ENCODE results near the gene TRIM54. TPM values are rescaled to one million over a fixed set of nuclear protein-coding genes. Genes with fewer than 3 reads are reported as not detected.

TRIM54 gene
- total RNA-seq, 1 experiment from 2014 or later, result 2.1 TPM

- Histone ChIP-seq H3K27me3 (no peaks in the 10 kb centered on the region), H3K9me3 (no peaks in the 10 kb centered on the region), H3K4me3 (no peak overlapping the region; the same call in 1 of the 2 replicates), H3K36me3 (peaks cover 16% of the 10 kb centered on the region)
- no peak for DNase-seq
These were observed 72.3 kb downstream of the TRIM54 start for GRCh38 chr2:27354597-27354927.

GRCh38 chr2:27356056-27356381 lies 73.8 kb downstream of the TRIM54 start:
- Histone ChIP-seq H3K36me3 (peaks cover 13% of the 10 kb centered on the region), H3K27me3 (no peaks in the 10 kb centered on the region), H3K9me3 (no peaks in the 10 kb centered on the region), H3K4me3 (peak overlapping the region; percentile 75)
- peak; percentile 59 for DNase-seq

GRCh38 chr2:27356382-27357181 lies 74.4 kb downstream of the TRIM54 start, which contains the start of gene GTF3C2:
TSS of gene GTF3C2 (minus strand) at chr2:27356764. CDS start at chr2:27343554, 13,210 bp downstream.
- H3K4me3 ChIP-seq, result peak within 1 kb of the TSS; percentile 75
- DNase-seq, result peak; percentile 95
- peaks cover 13% of the 10 kb centered on the region for H3K36me3 ChIP-seq
- H3K9me3 ChIP-seq, result no peaks in the 10 kb centered on the region
- H3K27me3 ChIP-seq, result no peaks in the 10 kb centered on the region

Other genes with a start within 250 kb of the TRIM54 start
- 35.7 and 47.2 TPM in 2 replicates for gene TMEM214, start 249.5 kb upstream of the TRIM54 start, total RNA-seq (2014; rRNA removed; shearing (Covaris generic); ENCODE audit: low replicate concordance)
- 19.0 and 26.0 TPM in 2 replicates for gene AGBL5, start 230.8 kb upstream of the TRIM54 start, total RNA-seq (2014; rRNA removed; shearing (Covaris generic); ENCODE audit: low replicate concordance)
- 260 and 483 TPM in 2 replicates for gene OST4, start 210.8 kb upstream of the TRIM54 start, total RNA-seq (2014; rRNA removed; shearing (Covaris generic); ENCODE audit: low replicate concordance)
- gene EMILIN1, start 203.8 kb upstream of the TRIM54 start, total RNA-seq (2014; rRNA removed; shearing (Covaris generic); ENCODE audit: low replicate concordance), result 91.6 and 144 TPM in 2 replicates
- gene KHK, start 195.7 kb upstream of the TRIM54 start, total RNA-seq (2014; rRNA removed; shearing (Covaris generic); ENCODE audit: low replicate concordance), result 1.8 and 5.0 TPM in 2 replicates
- 21.6 and 29.1 TPM in 2 replicates for gene CGREF1, start 163.3 kb upstream of the TRIM54 start, total RNA-seq (2014; rRNA removed; shearing (Covaris generic); ENCODE audit: low replicate concordance)
- gene ABHD1, start 158.6 kb upstream of the TRIM54 start, total RNA-seq (2014; rRNA removed; shearing (Covaris generic); ENCODE audit: low replicate concordance), result not detected in 2 replicates
- 60.5 and 84.3 TPM in 2 replicates for gene PREB, start 147.8 kb upstream of the TRIM54 start, total RNA-seq (2014; rRNA removed; shearing (Covaris generic); ENCODE audit: low replicate concordance)
- gene PRR30, start 143.0 kb upstream of the TRIM54 start, total RNA-seq (2014; rRNA removed; shearing (Covaris generic); ENCODE audit: low replicate concordance), result not detected in 2 replicates
- not detected in 2 replicates for gene TCF23, start 133.4 kb upstream of the TRIM54 start, total RNA-seq (2014; rRNA removed; shearing (Covaris generic); ENCODE audit: low replicate concordance)
- gene ATRAID, start 70.4 kb upstream of the TRIM54 start, total RNA-seq (2014; rRNA removed; shearing (Covaris generic); ENCODE audit: low replicate concordance), result 186 and 199 TPM in 2 replicates
- gene SLC5A6, start 70.2 kb upstream of the TRIM54 start, total RNA-seq (2014; rRNA removed; shearing (Covaris generic); ENCODE audit: low replicate concordance), result 6.2 and 15.1 TPM in 2 replicates
- 18.7 and 38.9 TPM in 2 replicates for gene CAD, start 65.1 kb upstream of the TRIM54 start, total RNA-seq (2014; rRNA removed; shearing (Covaris generic); ENCODE audit: low replicate concordance)
- not detected in 2 replicates for gene SLC30A3, start 19.4 kb upstream of the TRIM54 start, total RNA-seq (2014; rRNA removed; shearing (Covaris generic); ENCODE audit: low replicate concordance)
- not detected in 2 replicates for gene DNAJC5G, start 7.0 kb upstream of the TRIM54 start, total RNA-seq (2014; rRNA removed; shearing (Covaris generic); ENCODE audit: low replicate concordance)
- 1.3 TPM in 1 of 2 replicates, not detected in the other for gene UCN, start 26.0 kb downstream of the TRIM54 start, total RNA-seq (2014; rRNA removed; shearing (Covaris generic); ENCODE audit: low replicate concordance)
- 66.5 and 72.4 TPM in 2 replicates for gene MPV17, start 40.7 kb downstream of the TRIM54 start, total RNA-seq (2014; rRNA removed; shearing (Covaris generic); ENCODE audit: low replicate concordance)
- gene GTF3C2, start 74.3 kb downstream of the TRIM54 start, total RNA-seq (2014; rRNA removed; shearing (Covaris generic); ENCODE audit: low replicate concordance), result 53.5 and 56.5 TPM in 2 replicates
- 33.6 and 48.0 TPM in 2 replicates for gene EIF2B4, start 87.9 kb downstream of the TRIM54 start, total RNA-seq (2014; rRNA removed; shearing (Covaris generic); ENCODE audit: low replicate concordance)
- 195 and 280 TPM in 2 replicates for gene SNX17, start 88.2 kb downstream of the TRIM54 start, total RNA-seq (2014; rRNA removed; shearing (Covaris generic); ENCODE audit: low replicate concordance)
- gene ZNF513, start 98.3 kb downstream of the TRIM54 start, total RNA-seq (2014; rRNA removed; shearing (Covaris generic); ENCODE audit: low replicate concordance), result 0.74 and 6.5 TPM in 2 replicates
- gene PPM1G, start 127.2 kb downstream of the TRIM54 start, total RNA-seq (2014; rRNA removed; shearing (Covaris generic); ENCODE audit: low replicate concordance), result 139 and 145 TPM in 2 replicates
- 150 and 154 TPM in 2 replicates for gene NRBP1, start 146.2 kb downstream of the TRIM54 start, total RNA-seq (2014; rRNA removed; shearing (Covaris generic); ENCODE audit: low replicate concordance)
- gene KRTCAP3, start 160.0 kb downstream of the TRIM54 start, total RNA-seq (2014; rRNA removed; shearing (Covaris generic); ENCODE audit: low replicate concordance), result not detected in 2 replicates
- gene IFT172, start 207.3 kb downstream of the TRIM54 start, total RNA-seq (2014; rRNA removed; shearing (Covaris generic); ENCODE audit: low replicate concordance), result 8.7 and 40.1 TPM in 2 replicates
- 0.53 TPM in 1 of 2 replicates, not detected in the other for gene FNDC4, start 212.8 kb downstream of the TRIM54 start, total RNA-seq (2014; rRNA removed; shearing (Covaris generic); ENCODE audit: low replicate concordance)
- gene GCKR, start 214.4 kb downstream of the TRIM54 start, total RNA-seq (2014; rRNA removed; shearing (Covaris generic); ENCODE audit: low replicate concordance), result not detected in 2 replicates